ENCODE measurements around the gene EDARADD. TPM values are rescaled to one million over a fixed set of nuclear protein-coding genes. Genes with fewer than 3 reads are reported as not detected.

Gene EDARADD
- total and polyA plus RNA-seq, 2 of the 13 experiments (the other 11 are each of a cell fraction or from before 2014, with no cell fraction given) = 0.03 TPM; not detected in 1

DNA sequence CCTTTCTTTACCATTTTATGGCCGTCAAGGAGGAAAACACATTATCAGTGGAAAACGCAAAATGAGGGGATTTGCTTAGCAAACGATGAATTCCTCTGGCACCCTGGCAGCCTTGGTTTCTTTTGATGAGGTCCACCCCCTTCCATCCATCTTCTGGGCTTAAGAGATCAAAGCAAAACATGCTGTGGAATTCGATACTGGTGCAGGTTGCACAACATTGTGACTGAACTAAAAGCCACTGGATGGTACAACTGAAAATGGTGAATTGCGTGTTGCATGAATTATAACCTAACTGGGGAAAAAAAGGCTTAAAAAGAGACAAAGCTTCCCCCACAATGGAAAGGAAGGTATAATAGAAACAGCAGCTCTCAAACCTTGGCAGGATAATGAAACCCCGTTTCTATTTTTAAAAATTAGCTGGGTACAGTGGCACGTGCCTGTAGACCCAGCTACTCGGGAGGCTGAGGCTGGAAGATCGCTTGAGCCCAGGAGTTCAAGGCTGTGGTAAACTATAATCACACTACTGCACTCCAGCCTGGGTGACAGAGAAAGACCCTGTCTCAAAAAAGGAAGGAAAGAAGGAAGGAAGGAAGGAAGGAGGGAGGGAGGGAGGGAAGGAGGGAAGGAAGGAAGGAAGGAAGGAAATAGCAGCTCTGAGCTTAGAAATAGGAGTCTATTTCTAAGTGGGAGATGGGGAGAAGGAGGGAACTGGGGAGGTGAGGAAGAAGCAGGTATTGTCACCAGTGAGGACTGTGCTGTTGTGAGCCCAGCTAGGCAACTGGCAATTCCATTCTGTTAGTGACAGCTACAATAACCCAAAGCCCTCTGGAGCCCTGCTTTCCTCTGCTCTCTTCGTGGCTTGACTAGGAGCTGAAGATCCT, 100.7 kb downstream of the EDARADD start (continued):
- TF ChIP-seq, protein P1, sequence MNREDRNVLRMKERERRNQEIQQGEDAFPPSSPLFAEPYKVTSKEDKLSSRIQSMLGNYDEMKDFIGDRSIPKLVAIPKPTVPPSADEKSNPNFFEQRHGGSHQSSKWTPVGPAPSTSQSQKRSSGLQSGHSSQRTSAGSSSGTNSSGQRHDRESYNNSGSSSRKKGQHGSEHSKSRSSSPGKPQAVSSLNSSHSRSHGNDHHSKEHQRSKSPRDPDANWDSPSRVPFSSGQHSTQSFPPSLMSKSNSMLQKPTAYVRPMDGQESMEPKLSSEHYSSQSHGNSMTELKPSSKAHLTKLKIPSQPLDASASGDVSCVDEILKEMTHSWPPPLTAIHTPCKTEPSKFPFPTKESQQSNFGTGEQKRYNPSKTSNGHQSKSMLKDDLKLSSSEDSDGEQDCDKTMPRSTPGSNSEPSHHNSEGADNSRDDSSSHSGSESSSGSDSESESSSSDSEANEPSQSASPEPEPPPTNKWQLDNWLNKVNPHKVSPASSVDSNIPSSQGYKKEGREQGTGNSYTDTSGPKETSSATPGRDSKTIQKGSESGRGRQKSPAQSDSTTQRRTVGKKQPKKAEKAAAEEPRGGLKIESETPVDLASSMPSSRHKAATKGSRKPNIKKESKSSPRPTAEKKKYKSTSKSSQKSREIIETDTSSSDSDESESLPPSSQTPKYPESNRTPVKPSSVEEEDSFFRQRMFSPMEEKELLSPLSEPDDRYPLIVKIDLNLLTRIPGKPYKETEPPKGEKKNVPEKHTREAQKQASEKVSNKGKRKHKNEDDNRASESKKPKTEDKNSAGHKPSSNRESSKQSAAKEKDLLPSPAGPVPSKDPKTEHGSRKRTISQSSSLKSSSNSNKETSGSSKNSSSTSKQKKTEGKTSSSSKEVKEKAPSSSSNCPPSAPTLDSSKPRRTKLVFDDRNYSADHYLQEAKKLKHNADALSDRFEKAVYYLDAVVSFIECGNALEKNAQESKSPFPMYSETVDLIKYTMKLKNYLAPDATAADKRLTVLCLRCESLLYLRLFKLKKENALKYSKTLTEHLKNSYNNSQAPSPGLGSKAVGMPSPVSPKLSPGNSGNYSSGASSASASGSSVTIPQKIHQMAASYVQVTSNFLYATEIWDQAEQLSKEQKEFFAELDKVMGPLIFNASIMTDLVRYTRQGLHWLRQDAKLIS (CRISPR knock-in tag; IDR thresholded peaks at IDR 0.05) = no peak
- TF ChIP-seq TAF15 (IDR thresholded peaks at IDR 0.05; ENCODE audit: low read depth, low read length, poor library complexity, severe bottlenecking) (no peak), ARHGAP35 (CRISPR knock-in tag; IDR thresholded peaks at IDR 0.05; ENCODE audit: borderline replicate concordance) (no peak), EZH2 (conservative IDR thresholded peaks at IDR 0.05; ENCODE audit: low read depth, low read length) (no peak), FOXP1 (IDR thresholded peaks at IDR 0.05) (no peak), FOXP1 (CRISPR knock-in tag; IDR thresholded peaks at IDR 0.05) (peak; percentile 75; the same call in 1 of the 2 replicates), ZSCAN21 (CRISPR knock-in tag; IDR thresholded peaks at IDR 0.05; ENCODE audit: borderline replicate concordance) (no peak), FOXK2 (IDR thresholded peaks at IDR 0.05) (no peak), JUND (CRISPR knock-in tag; IDR thresholded peaks at IDR 0.05) (0 out of 2 replicates have a peak, but pooled peaks have one; percentile 35), ZNF124 (CRISPR knock-in tag; IDR thresholded peaks at IDR 0.05) (peak; percentile 59; the same call in 1 of the 2 replicates), ZNF24 (IDR thresholded peaks at IDR 0.05) (0 out of 2 replicates have a peak, but pooled peaks have one; percentile 20)
- TF ChIP-seq, protein P2, sequence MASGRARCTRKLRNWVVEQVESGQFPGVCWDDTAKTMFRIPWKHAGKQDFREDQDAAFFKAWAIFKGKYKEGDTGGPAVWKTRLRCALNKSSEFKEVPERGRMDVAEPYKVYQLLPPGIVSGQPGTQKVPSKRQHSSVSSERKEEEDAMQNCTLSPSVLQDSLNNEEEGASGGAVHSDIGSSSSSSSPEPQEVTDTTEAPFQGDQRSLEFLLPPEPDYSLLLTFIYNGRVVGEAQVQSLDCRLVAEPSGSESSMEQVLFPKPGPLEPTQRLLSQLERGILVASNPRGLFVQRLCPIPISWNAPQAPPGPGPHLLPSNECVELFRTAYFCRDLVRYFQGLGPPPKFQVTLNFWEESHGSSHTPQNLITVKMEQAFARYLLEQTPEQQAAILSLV (CRISPR knock-in tag; IDR thresholded peaks at IDR 0.05; ENCODE audit: borderline replicate concordance) = no peak
- TF ChIP-seq, protein P3, sequence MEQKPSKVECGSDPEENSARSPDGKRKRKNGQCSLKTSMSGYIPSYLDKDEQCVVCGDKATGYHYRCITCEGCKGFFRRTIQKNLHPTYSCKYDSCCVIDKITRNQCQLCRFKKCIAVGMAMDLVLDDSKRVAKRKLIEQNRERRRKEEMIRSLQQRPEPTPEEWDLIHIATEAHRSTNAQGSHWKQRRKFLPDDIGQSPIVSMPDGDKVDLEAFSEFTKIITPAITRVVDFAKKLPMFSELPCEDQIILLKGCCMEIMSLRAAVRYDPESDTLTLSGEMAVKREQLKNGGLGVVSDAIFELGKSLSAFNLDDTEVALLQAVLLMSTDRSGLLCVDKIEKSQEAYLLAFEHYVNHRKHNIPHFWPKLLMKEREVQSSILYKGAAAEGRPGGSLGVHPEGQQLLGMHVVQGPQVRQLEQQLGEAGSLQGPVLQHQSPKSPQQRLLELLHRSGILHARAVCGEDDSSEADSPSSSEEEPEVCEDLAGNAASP (CRISPR knock-in tag; IDR thresholded peaks at IDR 0.05; ENCODE audit: borderline replicate concordance) = peak; percentile 54; the same call in 1 of the 2 replicates
- TF ChIP-seq, protein P4, sequence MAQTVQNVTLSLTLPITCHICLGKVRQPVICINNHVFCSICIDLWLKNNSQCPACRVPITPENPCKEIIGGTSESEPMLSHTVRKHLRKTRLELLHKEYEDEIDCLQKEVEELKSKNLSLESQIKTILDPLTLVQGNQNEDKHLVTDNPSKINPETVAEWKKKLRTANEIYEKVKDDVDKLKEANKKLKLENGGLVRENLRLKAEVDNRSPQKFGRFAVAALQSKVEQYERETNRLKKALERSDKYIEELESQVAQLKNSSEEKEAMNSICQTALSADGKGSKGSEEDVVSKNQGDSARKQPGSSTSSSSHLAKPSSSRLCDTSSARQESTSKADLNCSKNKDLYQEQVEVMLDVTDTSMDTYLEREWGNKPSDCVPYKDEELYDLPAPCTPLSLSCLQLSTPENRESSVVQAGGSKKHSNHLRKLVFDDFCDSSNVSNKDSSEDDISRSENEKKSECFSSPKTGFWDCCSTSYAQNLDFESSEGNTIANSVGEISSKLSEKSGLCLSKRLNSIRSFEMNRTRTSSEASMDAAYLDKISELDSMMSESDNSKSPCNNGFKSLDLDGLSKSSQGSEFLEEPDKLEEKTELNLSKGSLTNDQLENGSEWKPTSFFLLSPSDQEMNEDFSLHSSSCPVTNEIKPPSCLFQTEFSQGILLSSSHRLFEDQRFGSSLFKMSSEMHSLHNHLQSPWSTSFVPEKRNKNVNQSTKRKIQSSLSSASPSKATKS (CRISPR knock-in tag; IDR thresholded peaks at IDR 0.05) = no peak
- TF ChIP-seq, protein P5, sequence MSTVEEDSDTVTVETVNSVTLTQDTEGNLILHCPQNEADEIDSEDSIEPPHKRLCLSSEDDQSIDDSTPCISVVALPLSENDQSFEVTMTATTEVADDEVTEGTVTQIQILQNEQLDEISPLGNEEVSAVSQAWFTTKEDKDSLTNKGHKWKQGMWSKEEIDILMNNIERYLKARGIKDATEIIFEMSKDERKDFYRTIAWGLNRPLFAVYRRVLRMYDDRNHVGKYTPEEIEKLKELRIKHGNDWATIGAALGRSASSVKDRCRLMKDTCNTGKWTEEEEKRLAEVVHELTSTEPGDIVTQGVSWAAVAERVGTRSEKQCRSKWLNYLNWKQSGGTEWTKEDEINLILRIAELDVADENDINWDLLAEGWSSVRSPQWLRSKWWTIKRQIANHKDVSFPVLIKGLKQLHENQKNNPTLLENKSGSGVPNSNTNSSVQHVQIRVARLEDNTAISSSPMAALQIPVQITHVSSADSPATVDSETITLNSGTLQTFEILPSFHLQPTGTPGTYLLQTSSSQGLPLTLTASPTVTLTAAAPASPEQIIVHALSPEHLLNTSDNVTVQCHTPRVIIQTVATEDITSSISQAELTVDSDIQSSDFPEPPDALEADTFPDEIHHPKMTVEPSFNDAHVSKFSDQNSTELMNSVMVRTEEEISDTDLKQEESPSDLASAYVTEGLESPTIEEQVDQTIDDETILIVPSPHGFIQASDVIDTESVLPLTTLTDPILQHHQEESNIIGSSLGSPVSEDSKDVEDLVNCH (CRISPR knock-in tag; IDR thresholded peaks at IDR 0.05) = no peak
- TF ChIP-seq, protein P6, sequence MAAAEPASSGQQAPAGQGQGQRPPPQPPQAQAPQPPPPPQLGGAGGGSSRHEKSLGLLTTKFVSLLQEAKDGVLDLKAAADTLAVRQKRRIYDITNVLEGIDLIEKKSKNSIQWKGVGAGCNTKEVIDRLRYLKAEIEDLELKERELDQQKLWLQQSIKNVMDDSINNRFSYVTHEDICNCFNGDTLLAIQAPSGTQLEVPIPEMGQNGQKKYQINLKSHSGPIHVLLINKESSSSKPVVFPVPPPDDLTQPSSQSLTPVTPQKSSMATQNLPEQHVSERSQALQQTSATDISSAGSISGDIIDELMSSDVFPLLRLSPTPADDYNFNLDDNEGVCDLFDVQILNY (CRISPR knock-in tag; conservative IDR thresholded peaks at IDR 0.05) = no peak

Data from HepG2 (cell line).